ENCODE measurements around the gene STXBP5.
A peak's percentile ranks its signal among the peaks of the same experiment; 100 is the strongest.

The STXBP5 gene

DNA sequence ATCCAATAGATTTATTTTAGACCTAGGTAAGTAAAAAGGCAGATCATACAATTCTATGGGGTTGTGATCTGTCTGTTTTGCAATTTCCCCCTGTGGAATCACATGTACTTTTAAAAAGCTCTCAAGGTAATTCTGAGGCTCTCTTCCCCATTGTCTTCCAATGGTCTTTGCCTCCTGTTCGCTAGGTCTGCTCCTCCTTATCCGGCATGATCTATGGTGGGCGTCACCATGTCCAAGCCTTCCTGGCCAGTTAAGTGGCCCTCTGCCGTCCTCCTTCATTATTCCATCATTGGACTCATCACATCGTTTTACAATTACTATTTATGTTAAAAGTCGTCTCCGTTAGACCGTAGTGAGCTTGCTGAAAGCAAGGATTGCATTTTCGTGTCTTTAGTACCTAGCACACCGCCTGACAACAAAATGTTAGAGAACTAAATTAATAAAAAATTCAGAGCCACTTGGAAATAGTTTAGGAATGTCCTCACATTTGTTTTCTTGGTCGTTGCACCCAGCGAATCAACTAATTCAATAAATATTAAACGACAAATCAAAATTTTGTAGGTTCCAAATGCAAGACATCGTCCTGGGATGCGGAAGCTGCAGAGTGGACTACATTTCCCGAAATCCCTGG is 2.2 kb upstream of the STXBP5 start:
- peak; percentile 30 to 54 for DNase-seq (ENCODE audit: low read depth in 2 of 2)
- H3K4me3 ChIP-seq (replicated peaks in 1 of 2; ENCODE audit: low read depth in 2 of 2, low read length in 2 of 2), result peak overlapping the region; percentile 65 to 92
- TF ChIP-seq, protein P1, sequence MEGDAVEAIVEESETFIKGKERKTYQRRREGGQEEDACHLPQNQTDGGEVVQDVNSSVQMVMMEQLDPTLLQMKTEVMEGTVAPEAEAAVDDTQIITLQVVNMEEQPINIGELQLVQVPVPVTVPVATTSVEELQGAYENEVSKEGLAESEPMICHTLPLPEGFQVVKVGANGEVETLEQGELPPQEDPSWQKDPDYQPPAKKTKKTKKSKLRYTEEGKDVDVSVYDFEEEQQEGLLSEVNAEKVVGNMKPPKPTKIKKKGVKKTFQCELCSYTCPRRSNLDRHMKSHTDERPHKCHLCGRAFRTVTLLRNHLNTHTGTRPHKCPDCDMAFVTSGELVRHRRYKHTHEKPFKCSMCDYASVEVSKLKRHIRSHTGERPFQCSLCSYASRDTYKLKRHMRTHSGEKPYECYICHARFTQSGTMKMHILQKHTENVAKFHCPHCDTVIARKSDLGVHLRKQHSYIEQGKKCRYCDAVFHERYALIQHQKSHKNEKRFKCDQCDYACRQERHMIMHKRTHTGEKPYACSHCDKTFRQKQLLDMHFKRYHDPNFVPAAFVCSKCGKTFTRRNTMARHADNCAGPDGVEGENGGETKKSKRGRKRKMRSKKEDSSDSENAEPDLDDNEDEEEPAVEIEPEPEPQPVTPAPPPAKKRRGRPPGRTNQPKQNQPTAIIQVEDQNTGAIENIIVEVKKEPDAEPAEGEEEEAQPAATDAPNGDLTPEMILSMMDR (IDR thresholded peaks at IDR 0.05; ENCODE audit: low read depth, low read length), result no peak

- H3K4me3 ChIP-seq (replicated peaks in 1 of 2; ENCODE audit: low read depth in 2 of 2, low read length in 2 of 2), result peak overlapping the region; percentile 65 to 92
- TF ChIP-seq, protein P1 (IDR thresholded peaks at IDR 0.05; ENCODE audit: low read depth, low read length), result no peak
- peak; percentile 98 to 99 for DNase-seq (ENCODE audit: low read depth in 2 of 2)
These were observed 1.5 kb upstream of the STXBP5 start for GRCh38 chr6:147202516-147203310.

DNA sequence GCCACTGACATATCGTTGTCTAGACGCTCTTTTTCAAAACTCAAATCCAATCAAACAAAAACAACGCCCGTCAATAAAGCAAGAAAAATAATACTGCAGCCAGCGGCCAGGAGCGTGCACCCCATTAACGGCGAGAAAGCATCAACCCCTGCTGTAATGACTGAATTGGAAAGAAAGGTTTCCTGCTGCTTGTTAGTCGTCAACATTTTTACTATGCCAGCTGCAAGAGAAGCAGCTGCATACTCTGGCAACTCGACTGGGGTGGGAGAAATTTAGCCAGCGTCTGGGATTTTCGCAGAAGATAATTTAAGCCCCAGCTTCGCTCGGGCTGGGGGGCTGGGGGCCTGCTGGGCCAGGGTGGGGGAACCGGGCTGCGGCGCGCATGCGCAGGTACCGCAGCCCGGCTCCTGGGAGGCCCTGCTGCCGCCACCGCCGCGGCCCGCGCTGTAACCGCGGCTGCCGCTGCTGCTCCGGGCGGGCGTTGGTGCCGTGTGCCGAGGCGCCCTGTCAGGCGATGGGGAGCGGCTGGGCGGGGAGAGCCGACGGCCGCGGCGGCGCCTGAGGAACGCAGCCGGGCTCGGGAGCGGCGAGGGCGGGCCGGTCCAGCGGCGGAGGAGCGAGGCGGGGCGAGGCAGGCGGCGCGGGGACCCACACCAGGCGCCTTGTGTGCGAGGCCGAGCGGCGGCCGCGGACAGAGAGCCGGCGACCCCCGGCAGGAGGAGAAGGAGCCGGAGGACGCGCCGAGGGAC is 732 bp upstream of the STXBP5 start:
- DNase-seq (ENCODE audit: low read depth in 2 of 2), result peak; percentile 81 to 92
- TF ChIP-seq, protein P1 (IDR thresholded peaks at IDR 0.05; ENCODE audit: low read depth, low read length), result no peak
- peak overlapping the region; percentile 65 to 92 for H3K4me3 ChIP-seq (replicated peaks in 1 of 2; ENCODE audit: low read depth in 2 of 2, low read length in 2 of 2)

GRCh38 chr6:147204843-147205311 is 660 bp downstream of the STXBP5 start:
- H3K4me3 ChIP-seq (replicated peaks in 1 of 2; ENCODE audit: low read depth in 2 of 2, low read length in 2 of 2), result peak overlapping the region; percentile 84 to 92
- TF ChIP-seq, protein P1 (IDR thresholded peaks at IDR 0.05; ENCODE audit: low read depth, low read length), result no peak
- DNase-seq (ENCODE audit: low read depth in 2 of 2), result no peak

GRCh38 chr6:147205690-147206600 is 1.7 kb downstream of the STXBP5 start:
- peak overlapping the region; percentile 84 to 92 for H3K4me3 ChIP-seq (replicated peaks in 1 of 2; ENCODE audit: low read depth in 2 of 2, low read length in 2 of 2)
- DNase-seq (ENCODE audit: low read depth in 2 of 2), result peak; percentile 56 to 59

More at GRCh38 chr6:147205690-147206600, 1.7 kb downstream of the STXBP5 start:
- TF ChIP-seq, protein P1 (IDR thresholded peaks at IDR 0.05; ENCODE audit: low read depth, low read length), result no peak
